NB4 (cell line): ENCODE measurements around the gene NMUR1.

ENCODE experiments used
- DNase-seq: peaks from one replicate; pipeline ENCODE4 v3.0.0; 2010; ENCODE audit warnings: low read depth
- H3K4me3 ChIP-seq: one replicate; pipeline ENCODE4 v1.5.1; 2011; ENCODE audit warnings: mild to moderate bottlenecking, low read depth, low read length, moderate library complexity
- CTCF ChIP-seq: IDR thresholded peaks from one replicate; pipeline ENCODE4 v1.5.1; 2012; ENCODE audit warnings: low read depth, low read length
- MAX ChIP-seq: IDR thresholded peaks from 2 replicates; pipeline ENCODE4 v1.6.1; 2011; ENCODE audit warnings: low read depth, low read length
- MYC ChIP-seq: IDR thresholded peaks from 2 replicates; pipeline ENCODE4 v1.6.1; 2011; ENCODE audit warnings: low read depth, low read length
- POLR2A ChIP-seq: IDR thresholded peaks from 2 replicates; pipeline ENCODE4 v1.6.1; 2011; ENCODE audit warnings: mild to moderate bottlenecking; ENCODE audit not compliant: insufficient read length; ENCODE audit errors: extremely low read depth

The NMUR1 gene

GRCh38 chr2:231503766-231504165 lies 26.5 kb downstream of the NMUR1 start:
- no peak overlapping the region for H3K4me3 ChIP-seq
- no peak for TF ChIP-seq CTCF
- TF ChIP-seq MYC: no peak
- TF ChIP-seq POLR2A: no peak
- TF ChIP-seq MAX: no peak
- no peak for DNase-seq

- H3K4me3 ChIP-seq: no peak overlapping the region
- TF ChIP-seq MAX: no peak
- no peak for TF ChIP-seq MYC
- no peak for TF ChIP-seq CTCF
- TF ChIP-seq POLR2A: no peak
- no peak for DNase-seq
Observed at GRCh38 chr2:231502596-231502995, 27.6 kb downstream of the NMUR1 start.

GRCh38 chr2:231497651-231498050 lies 32.6 kb downstream of the NMUR1 start:
- TF ChIP-seq POLR2A (no peak), MYC (no peak), CTCF (no peak), MAX (no peak)
- H3K4me3 ChIP-seq: no peak overlapping the region
- DNase-seq: no peak

- no peak overlapping the region for H3K4me3 ChIP-seq
- TF ChIP-seq CTCF: no peak
- no peak for TF ChIP-seq POLR2A
- no peak for TF ChIP-seq MYC
- no peak for TF ChIP-seq MAX
- DNase-seq: no peak
Observed at GRCh38 chr2:231494669-231495068, 35.6 kb downstream of the NMUR1 start.

- DNase-seq: no peak
- TF ChIP-seq MAX (no peak), POLR2A (no peak), CTCF (no peak), MYC (no peak)
- H3K4me3 ChIP-seq: no peak overlapping the region
Observed at GRCh38 chr2:231490801-231491200, 39.4 kb downstream of the NMUR1 start.

GRCh38 chr2:231489990-231490389 lies 40.3 kb downstream of the NMUR1 start:
- DNase-seq: peak; percentile 21
- TF ChIP-seq CTCF (peak; percentile 46), POLR2A (no peak), MYC (no peak), MAX (no peak)
- H3K4me3 ChIP-seq: no peak overlapping the region
